ENCODE results near the gene CHAF1A.

GRCh38 chr19:4425537-4425936, 23.1 kb downstream of the CHAF1A start:
- TF ChIP-seq GATA2 (IDR thresholded peaks at IDR 0.05; ENCODE audit: low read depth, low read length), result no peak
- no peak for TF ChIP-seq GATA3 (IDR thresholded peaks at IDR 0.05; ENCODE audit: low read depth, low read length)
